OCI-LY3 (cell line): Measurements from ENCODE around the gene APELA.

Source experiments
- CTCF ChIP-seq: fragments of 200-600, 300-600 bp; sonication (generic); IDR thresholded peaks from 2 replicates; pipeline ENCODE4 v1.5.1; 2014; ENCODE audit warnings: antibody characterized with exemption, low read length, low read depth
- EZH2phosphoT487 ChIP-seq: fragments of 200-600 bp; shearing (Covaris generic); IDR thresholded peaks from 2 replicates; pipeline ENCODE4 v1.6.1; 2018; ENCODE audit warnings: antibody characterized with exemption, mixed run types, low read depth

GRCh38 chr4:164872481-164872880 is 4.5 kb upstream of the APELA start:
- TF ChIP-seq CTCF (no peak), EZH2phosphoT487 (no peak)
